Common myeloid progenitor, CD34-positive (primary cell): ENCODE measurements around the gene S100G.
A peak's percentile ranks its signal among the peaks of the same experiment; 100 is the strongest.

Experiments
- CTCF ChIA-PET: fragments of 350-600 bp; sonication (Branson Sonifier 250); formaldehyde crosslinking; loops from one replicate; lab custom pipeline; 2021; ENCODE audit warnings: antibody characterized with exemption; lab: Charles Lee
- POLR2A ChIA-PET: fragments of 350-600 bp; sonication (Branson Sonifier 250); formaldehyde crosslinking; loops from one replicate; lab custom pipeline; 2021; ENCODE audit warnings: antibody characterized with exemption; lab: Charles Lee
- DNase-seq, 3 donors: peaks; one replicate each; pipeline versions ENCODE4 v3.0.0 to v3.0.0-alpha.2; 2013
- H3K27ac ChIP-seq, 2 experiments: 1 replicate in 1 of 2; 2 replicates in 1 of 2; pipeline ENCODE4 v1.7.0; 2013; ENCODE audit warnings: inconsistent platforms in 2 of 2, low read length in 2 of 2, mild to moderate bottlenecking in 2 of 2, low read depth in 1 of 2, moderate library complexity in 1 of 2; ENCODE audit not compliant: severe bottlenecking in 2 of 2, insufficient read depth in 1 of 2, poor library complexity in 1 of 2
- H3K27me3 ChIP-seq, 5 experiments: replicated peaks in 2 of 5; 1 replicate in 3 of 5; 2 replicates in 2 of 5; pipeline versions ENCODE4 v1.6.1 to v1.7.0; 2013; ENCODE audit warnings: low read length in 4 of 5, mild to moderate bottlenecking in 2 of 5, moderate library complexity in 2 of 5, inconsistent platforms in 1 of 5; ENCODE audit not compliant: insufficient read depth in 5 of 5, control insufficient read depth in 4 of 5
- H3K36me3 ChIP-seq, 4 experiments: 1 replicate in 2 of 4; 2 replicates in 2 of 4; pipeline versions ENCODE4 v1.6.1 to v1.7.0; 2013; ENCODE audit warnings: low read length in 3 of 4, control low read depth in 1 of 4, mild to moderate bottlenecking in 1 of 4; ENCODE audit not compliant: control insufficient read depth in 4 of 4, insufficient read depth in 4 of 4
- H3K4me1 ChIP-seq, 4 experiments: 1 replicate in 3 of 4; 2 replicates in 1 of 4; pipeline versions ENCODE4 v1.6.1 to v1.7.1; 2013; ENCODE audit warnings: low read length in 3 of 4, mild to moderate bottlenecking in 3 of 4, control low read depth in 1 of 4, inconsistent platforms in 1 of 4, moderate library complexity in 1 of 4; ENCODE audit not compliant: control insufficient read depth in 4 of 4, insufficient read depth in 4 of 4; ENCODE audit errors: control extremely low read depth in 1 of 4
- H3K4me3 ChIP-seq, 7 experiments: 1 replicate in 4 of 7; 2 replicates in 3 of 7; pipeline versions ENCODE4 v1.5.1 to v1.7.0; 2013; ENCODE audit warnings: mild to moderate bottlenecking in 7 of 7, low read length in 6 of 7, moderate library complexity in 6 of 7, inconsistent platforms in 2 of 7, low read depth in 2 of 7, control low read depth in 1 of 7; ENCODE audit not compliant: insufficient read depth in 4 of 7, control insufficient read depth in 1 of 7; ENCODE audit errors: extremely low read depth in 1 of 7
- H3K9me3 ChIP-seq, 5 experiments: 1 replicate in 4 of 5; 2 replicates in 1 of 5; pipeline versions ENCODE4 v1.6.1 to v1.7.1; 2013; ENCODE audit warnings: low read length in 4 of 5, mild to moderate bottlenecking in 2 of 5, inconsistent platforms in 1 of 5, low read depth in 1 of 5, moderate library complexity in 1 of 5; ENCODE audit not compliant: control insufficient read depth in 4 of 5, insufficient read depth in 2 of 5; ENCODE audit errors: control extremely low read depth in 1 of 5
- WGBS: methylation state at CpG from one replicate; pipeline ENCODE4 v1.1.5; 2013; ENCODE audit not compliant: insufficient coverage; 5-methylcytosine and 5-hydroxymethylcytosine counted together

Gene S100G

DNA sequence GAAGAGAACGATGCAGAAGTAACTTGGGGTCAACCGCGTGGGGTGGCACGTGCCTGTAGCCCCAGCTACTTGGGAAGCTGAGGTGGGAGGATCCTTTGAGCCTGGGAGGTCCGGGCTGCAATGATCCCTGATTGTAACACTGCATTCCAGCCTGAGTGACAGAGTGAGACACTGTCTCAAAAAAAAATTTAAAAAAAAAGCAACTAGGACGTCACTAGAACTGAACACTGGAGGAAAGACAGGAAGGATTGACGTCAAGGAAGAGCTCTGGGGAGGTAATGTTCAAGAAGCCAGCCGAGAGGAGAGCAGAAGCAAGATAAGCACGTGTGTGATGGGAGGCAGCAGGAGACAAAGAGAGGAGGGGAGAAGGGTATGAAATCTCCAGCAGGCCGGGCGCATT is 28.7 kb downstream of the S100G start:
- Histone ChIP-seq H3K27ac (no peak overlapping the region), H3K9me3 (no peaks in the 10 kb centered on the region), H3K4me3 (no peak overlapping the region), H3K4me1 (no peaks in the 10 kb centered on the region), H3K27me3 (peaks cover 0 to 31% (median 0%) of the 10 kb centered on the region in 5 experiments), H3K36me3 (peaks cover 5 to 52% (median 7%) of the 10 kb centered on the region in 4 experiments)
- ChIA-PET CTCF (no interaction called here), POLR2A (no interaction called here)
- no peak for DNase-seq
- 88% methylated on average over 10 of the region's 11 CpGs for WGBS

DNA sequence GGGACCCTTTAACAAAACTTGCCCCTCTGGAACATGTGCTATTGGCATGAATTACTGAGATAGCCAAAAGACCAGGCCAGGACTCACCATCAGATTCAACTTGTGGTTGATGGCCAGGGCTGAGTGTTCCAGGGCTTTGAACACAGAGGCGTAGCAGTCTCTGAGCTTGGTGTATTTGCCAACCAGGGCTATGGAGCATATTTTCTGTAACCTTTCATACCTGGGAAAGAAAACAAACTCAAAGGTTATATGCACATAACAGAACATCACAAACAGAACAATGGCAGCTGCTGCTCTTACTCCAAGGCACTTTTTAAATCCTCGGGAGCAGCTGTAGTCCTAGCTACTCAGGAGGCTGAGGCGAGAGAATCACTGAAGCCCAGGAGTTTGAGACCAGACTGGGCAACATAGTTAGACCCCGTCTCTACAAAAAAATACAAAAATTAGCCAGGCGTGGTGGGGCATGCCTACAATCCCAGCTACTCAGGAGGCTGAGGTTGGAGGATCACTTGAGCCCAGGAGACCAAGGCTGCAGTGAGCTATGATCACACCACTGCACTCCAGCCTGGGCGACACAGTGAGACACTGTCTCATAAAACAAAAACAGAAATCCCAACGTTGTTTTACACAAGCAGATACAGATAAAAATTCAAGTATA is 33.2 kb downstream of the S100G start:
- no peak overlapping the region for H3K27ac ChIP-seq
- POLR2A ChIA-PET: no interaction called here
- 96% methylated on average over 5 of the region's 7 CpGs for WGBS
- CTCF ChIA-PET: no interaction called here
- H3K4me1 ChIP-seq: no peaks in the 10 kb centered on the region
- no peak overlapping the region for H3K4me3 ChIP-seq
- peaks cover 2 to 52% (median 9%) of the 10 kb centered on the region in 4 experiments for H3K36me3 ChIP-seq
- peaks cover 0 to 39% (median 0%) of the 10 kb centered on the region in 5 experiments for H3K27me3 ChIP-seq
- no peaks in the 10 kb centered on the region for H3K9me3 ChIP-seq
- no peak for DNase-seq

DNA sequence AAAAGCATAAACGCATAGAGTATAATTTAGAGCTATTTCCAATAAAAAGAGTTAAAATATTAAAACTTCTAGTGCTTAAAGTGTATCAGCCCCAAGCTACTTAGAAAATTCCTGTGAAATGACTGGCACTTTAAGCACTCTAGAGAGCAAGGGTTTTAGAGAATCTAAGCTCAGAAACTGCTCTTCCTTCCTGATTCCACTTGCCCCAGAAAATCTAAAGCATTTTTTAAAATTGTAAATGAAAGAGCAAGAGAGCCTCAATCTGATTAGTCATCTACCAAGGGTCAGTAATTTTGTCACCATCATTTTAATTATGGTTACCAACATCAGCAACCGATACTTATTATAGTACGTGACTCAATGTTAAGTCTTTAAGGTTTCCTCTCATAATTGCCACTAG is 37.6 kb downstream of the S100G start:
- POLR2A ChIA-PET: no interaction called here
- no peak for DNase-seq
- CTCF ChIA-PET: no interaction called here
- no peaks in the 10 kb centered on the region for H3K4me1 ChIP-seq
- no CpG with 5 or more reads among the region's 3 CpGs for WGBS
- H3K27me3 ChIP-seq: peaks cover 0 to 27% (median 0%) of the 10 kb centered on the region in 5 experiments
- H3K36me3 ChIP-seq: peaks cover 0 to 50% (median 16%) of the 10 kb centered on the region in 4 experiments
- no peak overlapping the region for H3K4me3 ChIP-seq
- no peak overlapping the region for H3K27ac ChIP-seq
- no peaks in the 10 kb centered on the region for H3K9me3 ChIP-seq

DNA sequence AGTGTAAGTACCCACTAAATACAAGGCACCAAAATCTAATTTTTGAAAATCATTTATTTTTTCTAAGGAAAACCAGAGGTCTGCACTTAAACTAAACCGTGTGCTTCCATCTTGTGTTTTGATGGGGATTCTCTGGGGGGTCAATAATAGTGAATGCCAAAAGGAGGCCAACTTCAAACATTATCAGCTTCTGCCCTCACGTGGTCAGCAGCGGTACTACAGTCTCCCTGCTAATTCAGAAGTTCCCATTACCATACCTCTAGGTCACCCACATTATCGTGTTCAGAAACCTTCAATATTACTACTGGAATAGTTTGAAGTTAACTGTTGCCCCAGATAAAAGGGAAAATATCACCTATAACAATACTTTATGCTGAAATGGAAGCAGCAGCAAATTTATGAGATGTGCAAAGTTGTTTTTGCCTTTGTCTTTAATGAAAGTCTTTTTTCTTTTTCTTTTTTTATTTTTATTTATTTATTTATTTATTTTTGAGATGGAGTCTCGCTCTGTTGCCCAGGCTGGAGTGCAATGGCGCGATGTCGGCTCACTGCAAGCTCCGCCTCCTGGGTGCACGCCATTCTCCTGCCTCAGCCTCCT is 45.2 kb downstream of the S100G start:
- Histone ChIP-seq H3K9me3 (no peaks in the 10 kb centered on the region), H3K27ac (no peak overlapping the region), H3K4me1 (no peaks in the 10 kb centered on the region), H3K36me3 (peaks cover 2 to 34% (median 18%) of the 10 kb centered on the region in 4 experiments), H3K27me3 (peaks cover 0 to 12% (median 0%) of the 10 kb centered on the region in 5 experiments), H3K4me3 (no peak overlapping the region)
- CTCF ChIA-PET: interaction anchor here (1.5 kb wide), 1 partner anchor 25 kb away, joined by 3 read pairs; the partner anchor contains the start of gene SYAP1
- 0% methylated on average over 3 of the region's 10 CpGs for WGBS
- peak; percentile 45 to 78 (median 73) for DNase-seq
- POLR2A ChIA-PET: no interaction called here

DNA sequence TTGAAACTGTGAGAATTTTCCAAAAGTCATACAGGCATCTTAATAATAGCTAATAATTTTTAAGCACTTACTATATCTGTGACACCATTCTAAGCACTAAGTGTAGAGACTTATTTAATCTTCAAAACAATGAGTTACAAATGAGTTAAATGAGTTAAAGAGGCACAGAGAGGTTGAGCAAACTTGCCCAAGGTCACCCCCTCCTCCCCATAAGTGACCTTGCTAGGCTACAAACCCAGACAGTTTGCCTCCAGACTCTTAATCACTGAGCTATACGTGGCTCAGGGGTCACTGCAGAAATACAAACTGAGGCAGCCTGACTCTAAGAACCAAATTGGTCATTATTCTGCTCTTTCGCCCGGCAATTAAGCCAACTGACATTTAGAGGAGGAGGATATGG is 47.0 kb downstream of the S100G start:
- H3K9me3 ChIP-seq: no peaks in the 10 kb centered on the region
- H3K27ac ChIP-seq: no peak overlapping the region
- H3K4me3 ChIP-seq: no peak overlapping the region
- ChIA-PET CTCF (no interaction called here), POLR2A (no interaction called here)
- H3K36me3 ChIP-seq: peaks cover 0 to 22% (median 12%) of the 10 kb centered on the region in 4 experiments
- peaks cover 0 to 9% (median 0%) of the 10 kb centered on the region in 5 experiments for H3K27me3 ChIP-seq
- H3K4me1 ChIP-seq: no peaks in the 10 kb centered on the region
- no peak for DNase-seq
- WGBS: 95% methylated on average over 3 of the region's 3 CpGs

DNA sequence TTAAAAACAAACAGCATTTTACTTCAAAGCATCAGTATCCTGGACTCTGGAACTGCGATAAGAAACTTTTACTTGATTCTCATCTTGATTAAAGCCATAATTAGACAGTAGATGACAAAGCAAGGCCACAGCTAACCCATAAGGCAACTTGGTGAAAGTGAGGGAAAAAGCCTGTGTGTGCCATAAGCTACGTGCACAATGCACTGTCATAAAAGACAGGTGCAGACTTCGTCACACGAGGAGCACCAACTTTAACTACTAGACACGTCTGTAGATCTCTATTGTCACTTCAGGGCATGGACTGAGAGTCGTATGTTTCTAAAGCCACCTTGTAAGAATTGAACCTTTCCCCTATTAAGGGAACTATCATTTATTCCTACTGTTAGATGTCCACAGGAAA is 49.4 kb downstream of the S100G start:
- CTCF ChIA-PET: no interaction called here
- no peaks in the 10 kb centered on the region for H3K9me3 ChIP-seq
- no peaks in the 10 kb centered on the region for H3K4me1 ChIP-seq
- WGBS: 98% methylated on average over 5 of the region's 6 CpGs
- no peak overlapping the region for H3K4me3 ChIP-seq
- no peak overlapping the region for H3K27ac ChIP-seq
- POLR2A ChIA-PET: no interaction called here
- peaks cover 0 to 7% (median 0%) of the 10 kb centered on the region in 5 experiments for H3K27me3 ChIP-seq
- H3K36me3 ChIP-seq: peaks cover 0 to 16% (median 7%) of the 10 kb centered on the region in 4 experiments
- no peak for DNase-seq

DNA sequence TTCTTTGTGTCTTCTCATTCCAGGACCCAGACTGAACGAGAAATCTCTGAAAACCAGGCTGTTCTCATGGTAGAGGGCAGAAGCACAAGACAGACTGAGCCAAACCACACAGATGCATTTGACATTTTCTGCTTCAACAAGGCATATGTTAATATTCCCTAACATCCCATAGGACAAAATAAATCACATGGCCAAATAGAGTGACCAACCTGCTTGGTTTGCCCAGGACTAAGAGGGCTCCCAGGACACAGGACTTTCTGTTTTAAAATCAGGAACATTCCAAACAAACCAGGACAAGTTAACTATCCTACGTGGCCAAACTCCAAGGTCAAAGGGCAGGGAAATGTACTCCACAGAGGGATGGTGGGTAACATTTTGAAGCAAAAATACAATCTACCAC is 50.8 kb downstream of the S100G start:
- no peaks in the 10 kb centered on the region for H3K9me3 ChIP-seq
- H3K27ac ChIP-seq: no peak overlapping the region
- DNase-seq: no peak
- H3K4me3 ChIP-seq: no peak overlapping the region
- H3K36me3 ChIP-seq: peaks cover 0 to 14% (median 7%) of the 10 kb centered on the region in 4 experiments
- POLR2A ChIA-PET: no interaction called here
- 100% methylated on average over 1 of the region's 2 CpGs for WGBS
- H3K27me3 ChIP-seq: peaks cover 0 to 5% (median 0%) of the 10 kb centered on the region in 5 experiments
- CTCF ChIA-PET: no interaction called here
- H3K4me1 ChIP-seq: no peaks in the 10 kb centered on the region
